AG09319 (cell line): ENCODE results near the gene SERP2.

Experiments
- DNase-seq: peaks from one replicate; pipeline ENCODE4 v3.0.0-alpha.2; 2010; ENCODE audit warnings: low read depth; ENCODE audit errors: extremely low read depth
- CTCF ChIP-seq: IDR thresholded peaks from 2 replicates; pipeline ENCODE4 v1.5.1; 2011; ENCODE audit warnings: low read depth, mild to moderate bottlenecking, inconsistent platforms, low read length, moderate library complexity

The SERP2 gene

GRCh38 chr13:44411841-44412240 lies 38.2 kb downstream of the SERP2 start:
- no peak for DNase-seq

GRCh38 chr13:44412346-44412935 lies 38.8 kb downstream of the SERP2 start:
- DNase-seq: no peak
- no peak for TF ChIP-seq CTCF

More at GRCh38 chr13:44411841-44412240, 38.2 kb downstream of the SERP2 start:
- no peak for TF ChIP-seq CTCF

GRCh38 chr13:44413095-44413494 lies 39.5 kb downstream of the SERP2 start:
- no peak for DNase-seq
- no peak for TF ChIP-seq CTCF

DNA sequence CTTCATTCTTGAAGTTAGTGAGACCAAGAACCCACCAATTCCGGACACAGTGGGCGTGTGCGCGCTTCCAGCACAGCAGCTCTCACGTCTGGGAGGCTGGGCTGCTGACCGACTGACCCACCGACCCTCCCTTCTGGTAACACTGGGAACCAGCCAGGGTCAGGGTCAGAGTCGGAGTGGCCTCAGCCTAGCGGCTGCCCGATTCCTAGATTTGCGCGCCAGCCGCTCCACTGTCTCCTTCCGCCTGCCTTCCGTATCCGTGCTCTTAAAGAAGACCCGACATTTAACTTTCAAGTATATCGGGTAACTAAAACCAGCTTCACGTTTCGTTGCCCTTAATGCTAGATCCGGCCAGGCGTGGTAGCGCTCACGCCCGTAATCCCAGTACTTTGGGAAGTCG lies 41.1 kb downstream of the SERP2 start:
- DNase-seq: no peak
- TF ChIP-seq CTCF: no peak

DNA sequence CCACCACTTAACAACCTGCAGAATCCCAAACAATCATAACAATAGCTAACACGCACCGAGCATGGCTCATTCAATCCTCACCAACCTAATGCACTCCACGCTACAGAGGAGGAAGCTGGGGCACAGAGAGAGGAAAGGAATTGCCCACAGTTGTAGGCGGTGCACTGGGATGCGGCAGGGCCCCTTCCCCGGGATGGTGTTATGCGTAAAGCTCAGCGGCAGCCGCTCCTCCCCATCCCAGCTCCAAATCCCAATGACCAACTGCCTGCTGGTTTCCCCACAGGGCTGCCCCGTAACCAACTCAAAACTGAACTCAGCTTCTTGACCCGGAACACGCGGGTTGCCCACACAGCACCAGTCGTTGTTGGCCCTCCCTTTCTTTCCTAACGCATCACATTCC lies 42.2 kb downstream of the SERP2 start:
- no peak for TF ChIP-seq CTCF
- DNase-seq: no peak

GRCh38 chr13:44416301-44416700 lies 42.7 kb downstream of the SERP2 start:
- DNase-seq: no peak

DNA sequence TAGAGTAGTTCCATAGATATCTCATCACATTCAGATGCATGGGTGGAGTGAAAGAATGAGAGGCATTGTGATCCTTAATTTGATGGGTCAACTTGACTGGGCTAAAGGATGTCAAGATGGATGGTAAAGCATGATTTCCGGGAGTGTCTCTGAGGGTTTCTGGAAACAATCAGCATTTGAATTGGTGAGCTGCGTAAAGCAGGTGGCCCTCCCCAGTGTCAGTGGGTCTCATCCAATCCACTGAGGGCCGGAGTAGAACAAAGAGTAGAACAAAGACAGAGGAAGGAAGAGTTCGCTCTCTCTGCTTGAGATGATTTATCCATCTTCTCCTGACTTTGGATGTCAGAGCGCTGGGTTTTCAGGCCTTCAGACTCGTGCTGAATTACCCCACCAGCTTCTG lies 43.1 kb downstream of the SERP2 start:
- no peak for DNase-seq
- TF ChIP-seq CTCF: no peak

More at GRCh38 chr13:44416301-44416700, 42.7 kb downstream of the SERP2 start:
- no peak for TF ChIP-seq CTCF
